GM19395 (cell line): ENCODE measurements around the gene LHX3.
"Not testable (repeated sequence)": the region's sequence is repeated elsewhere in the genome, so short reads cannot be mapped to it uniquely, and the experiment has no call there.

Experiments used
- ATAC-seq: cut with Tn5 transposase; IDR thresholded peaks from one replicate; pipeline ENCODE4 v1.9.1; 2021; ENCODE audit warnings: mild to moderate bottlenecking, moderate library complexity; ENCODE audit not compliant: unreplicated experiment

LHX3 gene

GRCh38 chr9:136242248-136242647 is 37.3 kb upstream of the LHX3 start:
- no peak for ATAC-seq

GRCh38 chr9:136241542-136241941 is 36.6 kb upstream of the LHX3 start:
- no peak for ATAC-seq

GRCh38 chr9:136240941-136241340 is 36.0 kb upstream of the LHX3 start:
- no peak for ATAC-seq

- ATAC-seq: no peak
Measured at GRCh38 chr9:136239983-136240330, 35.0 kb upstream of the LHX3 start.

- ATAC-seq: no peak
Measured at GRCh38 chr9:136239135-136239982, 34.4 kb upstream of the LHX3 start.

GRCh38 chr9:136238342-136238732 is 33.4 kb upstream of the LHX3 start:
- ATAC-seq: no peak

GRCh38 chr9:136237486-136238341 is 32.8 kb upstream of the LHX3 start:
- ATAC-seq: no peak

- ATAC-seq: not testable (repeated sequence)
Measured at GRCh38 chr9:136236471-136237410, 31.8 kb upstream of the LHX3 start.

- ATAC-seq: no peak
Measured at GRCh38 chr9:136235709-136236455, 31.0 kb upstream of the LHX3 start.

GRCh38 chr9:136235171-136235570 is 30.2 kb upstream of the LHX3 start:
- no peak for ATAC-seq

GRCh38 chr9:136234597-136234996 is 29.7 kb upstream of the LHX3 start:
- ATAC-seq: no peak

GRCh38 chr9:136233868-136234267 is 28.9 kb upstream of the LHX3 start:
- no peak for ATAC-seq

GRCh38 chr9:136233411-136233810 is 28.5 kb upstream of the LHX3 start:
- no peak for ATAC-seq

- ATAC-seq: no peak
Measured at GRCh38 chr9:136232969-136233368, 28.0 kb upstream of the LHX3 start.

- no peak for ATAC-seq
Measured at GRCh38 chr9:136231478-136232297, 26.8 kb upstream of the LHX3 start.

- no peak for ATAC-seq
Measured at GRCh38 chr9:136230773-136231172, 25.8 kb upstream of the LHX3 start.

- ATAC-seq: no peak
Measured at GRCh38 chr9:136230365-136230764, 25.4 kb upstream of the LHX3 start.

GRCh38 chr9:136229096-136230065 is 24.5 kb upstream of the LHX3 start:
- ATAC-seq: no peak
